Immature natural killer cell (primary cell): ENCODE measurements around the gene MFAP4. TPM values are rescaled to one million over a fixed set of nuclear protein-coding genes. Genes with fewer than 3 reads are reported as not detected.

Source experiments
- DNase-seq, 3 donors: peaks; one replicate each; pipeline ENCODE4 v3.0.0; 2022; ENCODE audit warnings: mixed read lengths in 1 of 3
- H3K27ac Mint-ChIP-seq, 6 donors: one replicate each; pipeline ENCODE4 v1.8.0; 2020; ENCODE audit warnings: mixed read lengths in 6 of 6, mild to moderate bottlenecking in 5 of 6, inconsistent platforms in 4 of 6, moderate library complexity in 3 of 6
- H3K27me3 Mint-ChIP-seq, 3 donors: one replicate each; pipeline ENCODE4 v1.8.0; 2020 to 2021; ENCODE audit warnings: low read depth in 3 of 3, mild to moderate bottlenecking in 3 of 3, mixed read lengths in 3 of 3, moderate library complexity in 3 of 3, inconsistent platforms in 1 of 3
- H3K36me3 Mint-ChIP-seq, 3 donors: one replicate each; pipeline ENCODE4 v1.8.0; 2020; ENCODE audit warnings: mixed read lengths in 3 of 3, inconsistent platforms in 2 of 3, mild to moderate bottlenecking in 2 of 3
- H3K4me1 Mint-ChIP-seq, 2 donors: one replicate each; pipeline ENCODE4 v1.8.0; 2020; ENCODE audit warnings: inconsistent platforms in 2 of 2, mild to moderate bottlenecking in 2 of 2, mixed read lengths in 2 of 2, moderate library complexity in 1 of 2
- H3K4me3 Mint-ChIP-seq, 5 donors: one replicate each; pipeline ENCODE4 v1.8.0; 2020; ENCODE audit warnings: mild to moderate bottlenecking in 5 of 5, mixed read lengths in 5 of 5, inconsistent platforms in 3 of 5, moderate library complexity in 3 of 5
- H3K9me3 Mint-ChIP-seq, 6 donors: one replicate each; pipeline ENCODE4 v1.8.0; 2020; ENCODE audit warnings: mild to moderate bottlenecking in 6 of 6, mixed read lengths in 6 of 6, inconsistent platforms in 4 of 6, moderate library complexity in 3 of 6
- polyA plus RNA-seq, 3 donors: library from polyadenylated mRNA; unstranded; fragments of 300-500 nt; fragmentation: Illumina TruSeq; gene quantifications; one replicate each; pipeline ENCODE4 v1.2.3, GENCODE V29; 2021

MFAP4 gene
- polyA plus RNA-seq, 3 donors from 2014 or later: 0.18 TPM; not detected in 2

- H3K4me3 Mint-ChIP-seq: no peak overlapping the region
Measured at GRCh38 chr17:19343671-19344151, 43.3 kb downstream of the MFAP4 start.

GRCh38 chr17:19343256-19343630 is 43.7 kb downstream of the MFAP4 start:
- Mint-ChIP-seq H3K9me3 (no peaks in the 10 kb centered on the region), H3K27ac (no peak overlapping the region), H3K4me3 (no peak overlapping the region), H3K4me1 (no peaks in the 10 kb centered on the region), H3K36me3 (peaks cover 0 to 3% (median 0%) of the 10 kb centered on the region in 3 donors), H3K27me3 (peaks cover 0 to 10% (median 2%) of the 10 kb centered on the region in 3 donors)
- DNase-seq: no peak

More at GRCh38 chr17:19343671-19344151, 43.3 kb downstream of the MFAP4 start:
- H3K36me3 Mint-ChIP-seq: peaks cover 0 to 3% (median 0%) of the 10 kb centered on the region in 3 donors
- H3K27ac Mint-ChIP-seq: no peak overlapping the region
- no peaks in the 10 kb centered on the region for H3K4me1 Mint-ChIP-seq
- peaks cover 0 to 10% (median 2%) of the 10 kb centered on the region in 3 donors for H3K27me3 Mint-ChIP-seq
- DNase-seq: no peak
- H3K9me3 Mint-ChIP-seq: no peaks in the 10 kb centered on the region

- DNase-seq: no peak
- Mint-ChIP-seq H3K4me3 (no peak overlapping the region), H3K9me3 (no peaks in the 10 kb centered on the region), H3K27me3 (peaks cover 0 to 10% (median 2%) of the 10 kb centered on the region in 3 donors), H3K27ac (no peak overlapping the region), H3K4me1 (no peaks in the 10 kb centered on the region), H3K36me3 (peaks cover 0 to 3% (median 0%) of the 10 kb centered on the region in 3 donors)
Measured at GRCh38 chr17:19342611-19343255, 44.3 kb downstream of the MFAP4 start.

GRCh38 chr17:19341641-19342610 is 45.1 kb downstream of the MFAP4 start:
- Mint-ChIP-seq H3K36me3 (peaks cover 0 to 3% (median 0%) of the 10 kb centered on the region in 3 donors), H3K4me3 (no peak overlapping the region), H3K4me1 (no peaks in the 10 kb centered on the region), H3K9me3 (no peaks in the 10 kb centered on the region), H3K27me3 (peaks cover 0 to 11% (median 2%) of the 10 kb centered on the region in 3 donors), H3K27ac (peak overlapping the region in 1 of 6 donors; percentile 4)
- DNase-seq: no peak

GRCh38 chr17:19341211-19341631 is 45.8 kb downstream of the MFAP4 start:
- no peaks in the 10 kb centered on the region for H3K4me1 Mint-ChIP-seq
- H3K9me3 Mint-ChIP-seq: no peaks in the 10 kb centered on the region
- H3K4me3 Mint-ChIP-seq: no peak overlapping the region
- H3K36me3 Mint-ChIP-seq: no peaks in the 10 kb centered on the region
- H3K27ac Mint-ChIP-seq: no peak overlapping the region
- H3K27me3 Mint-ChIP-seq: peaks cover 0 to 7% (median 2%) of the 10 kb centered on the region in 3 donors
- no peak for DNase-seq

- no peaks in the 10 kb centered on the region for H3K9me3 Mint-ChIP-seq
- H3K36me3 Mint-ChIP-seq: no peaks in the 10 kb centered on the region
- DNase-seq: no peak
- no peak overlapping the region for H3K4me3 Mint-ChIP-seq
- H3K27me3 Mint-ChIP-seq: peaks cover 2 to 7% (median 3%) of the 10 kb centered on the region in 3 donors
- no peak overlapping the region for H3K27ac Mint-ChIP-seq
- no peaks in the 10 kb centered on the region for H3K4me1 Mint-ChIP-seq
Measured at GRCh38 chr17:19339341-19339815, 47.6 kb downstream of the MFAP4 start.

- no peak overlapping the region for H3K27ac Mint-ChIP-seq
- DNase-seq: peak; percentile 36 to 50 (median 39)
- no peaks in the 10 kb centered on the region for H3K9me3 Mint-ChIP-seq
- H3K27me3 Mint-ChIP-seq: peaks cover 2 to 7% (median 3%) of the 10 kb centered on the region in 3 donors
- no peaks in the 10 kb centered on the region for H3K36me3 Mint-ChIP-seq
- no peak overlapping the region for H3K4me3 Mint-ChIP-seq
- H3K4me1 Mint-ChIP-seq: no peaks in the 10 kb centered on the region
Measured at GRCh38 chr17:19338031-19338990, 48.7 kb downstream of the MFAP4 start.

- H3K27ac Mint-ChIP-seq: no peak overlapping the region
- H3K27me3 Mint-ChIP-seq: peaks cover 2 to 9% (median 3%) of the 10 kb centered on the region in 3 donors
Measured at GRCh38 chr17:19337712-19338023, 49.3 kb downstream of the MFAP4 start.

GRCh38 chr17:19336938-19337711 is 49.9 kb downstream of the MFAP4 start:
- no peaks in the 10 kb centered on the region for H3K4me1 Mint-ChIP-seq
- no peak overlapping the region for H3K27ac Mint-ChIP-seq

More at GRCh38 chr17:19337712-19338023, 49.3 kb downstream of the MFAP4 start:
- no peaks in the 10 kb centered on the region for H3K4me1 Mint-ChIP-seq
- DNase-seq: no peak
- no peaks in the 10 kb centered on the region for H3K36me3 Mint-ChIP-seq
- no peak overlapping the region for H3K4me3 Mint-ChIP-seq
- no peaks in the 10 kb centered on the region for H3K9me3 Mint-ChIP-seq

GRCh38 chr17:19335951-19336631 is 50.9 kb downstream of the MFAP4 start:
- DNase-seq: no peak
- no peak overlapping the region for H3K4me3 Mint-ChIP-seq
- no peaks in the 10 kb centered on the region for H3K9me3 Mint-ChIP-seq
- H3K27ac Mint-ChIP-seq: no peak overlapping the region
- H3K27me3 Mint-ChIP-seq: peaks cover 0 to 7% (median 3%) of the 10 kb centered on the region in 3 donors
- H3K36me3 Mint-ChIP-seq: no peaks in the 10 kb centered on the region
- H3K4me1 Mint-ChIP-seq: no peaks in the 10 kb centered on the region

More at GRCh38 chr17:19336938-19337711, 49.9 kb downstream of the MFAP4 start:
- no peaks in the 10 kb centered on the region for H3K36me3 Mint-ChIP-seq
- H3K4me3 Mint-ChIP-seq: no peak overlapping the region
- DNase-seq: no peak
- peaks cover 2 to 9% (median 3%) of the 10 kb centered on the region in 3 donors for H3K27me3 Mint-ChIP-seq
- H3K9me3 Mint-ChIP-seq: no peaks in the 10 kb centered on the region

GRCh38 chr17:19334331-19334730 is 52.7 kb downstream of the MFAP4 start:
- H3K27me3 Mint-ChIP-seq: peaks cover 0 to 6% (median 3%) of the 10 kb centered on the region in 3 donors
- H3K4me3 Mint-ChIP-seq: no peak overlapping the region
- H3K27ac Mint-ChIP-seq: no peak overlapping the region
- DNase-seq: no peak
- H3K36me3 Mint-ChIP-seq: no peaks in the 10 kb centered on the region
- H3K9me3 Mint-ChIP-seq: no peaks in the 10 kb centered on the region
- H3K4me1 Mint-ChIP-seq: no peaks in the 10 kb centered on the region

GRCh38 chr17:19333736-19334290 is 53.2 kb downstream of the MFAP4 start:
- no peaks in the 10 kb centered on the region for H3K4me1 Mint-ChIP-seq
- H3K27ac Mint-ChIP-seq: no peak overlapping the region
- H3K9me3 Mint-ChIP-seq: no peaks in the 10 kb centered on the region
- no peak overlapping the region for H3K4me3 Mint-ChIP-seq
- H3K27me3 Mint-ChIP-seq: peaks cover 0 to 6% (median 3%) of the 10 kb centered on the region in 3 donors
- no peaks in the 10 kb centered on the region for H3K36me3 Mint-ChIP-seq
- DNase-seq: no peak
